Activated CD8-positive, alpha-beta T cell treated with anti-CD3 and anti-CD28 coated beads for 36 hours (primary cell): ENCODE results near the gene RNF133. TPM values are rescaled to one million over a fixed set of nuclear protein-coding genes. Genes with fewer than 3 reads are reported as not detected.

ENCODE experiments used
- ATAC-seq: fragments of 200-7000 bp; cut with Tn5 transposase; one replicate; pipeline ENCODE4 v1.10.0; 2021; ENCODE audit warnings: mild to moderate bottlenecking, moderate library complexity
- CTCF ChIA-PET: fragments of 350-600 bp; sonication (Branson Sonifier 250); formaldehyde crosslinking; loops from one replicate; lab custom pipeline; 2021; ENCODE audit warnings: antibody characterized with exemption; lab: Charles Lee
- POLR2A ChIA-PET: fragments of 350-600 bp; sonication (Branson Sonifier 250); formaldehyde crosslinking; loops from one replicate; lab custom pipeline; 2021; ENCODE audit warnings: antibody characterized with exemption; lab: Charles Lee
- DNase-seq: peaks from one replicate; pipeline ENCODE4 v3.0.0-alpha.2; 2020
- H3K27ac Mint-ChIP-seq: one replicate; pipeline ENCODE4 v1.8.0; 2021; ENCODE audit warnings: mild to moderate bottlenecking, mixed read lengths
- H3K27me3 Mint-ChIP-seq: one replicate; pipeline ENCODE4 v1.8.0; 2021; ENCODE audit warnings: mixed read lengths
- H3K36me3 Mint-ChIP-seq: one replicate; pipeline ENCODE4 v1.8.0; 2021; ENCODE audit warnings: low read depth, mixed read lengths
- H3K4me1 Mint-ChIP-seq: one replicate; pipeline ENCODE4 v1.8.0; 2021; ENCODE audit warnings: low read depth, mixed read lengths
- H3K4me3 Mint-ChIP-seq: one replicate; pipeline ENCODE4 v1.8.0; 2021; ENCODE audit warnings: mild to moderate bottlenecking, moderate library complexity, mixed read lengths
- H3K9me3 Mint-ChIP-seq: one replicate; pipeline ENCODE4 v1.8.0; 2021; ENCODE audit warnings: mixed read lengths
- CTCF ChIP-seq: fragments of 200-600 bp; IDR thresholded peaks from one replicate; pipeline ENCODE4 v1.8.0; 2022; ENCODE audit warnings: antibody characterized with exemption, mild to moderate bottlenecking
- intact Hi-C: fragments of 100-400 bp; cut with micrococcal nuclease; formaldehyde crosslinking; loops from one replicate; pipeline ENCODE4 v1.10.0; 2022
- total RNA-seq, 2 experiments: library from RNA; stranded (reverse); gene quantifications; one replicate each; pipeline ENCODE4 v1.2.3, GENCODE V29; 2021

Gene RNF133
- total RNA-seq, 2 experiments from 2014 or later: not detected

GRCh38 chr7:122691569-122692235 lies 7.2 kb downstream of the RNF133 start:
- ATAC-seq: no peak
- Mint-ChIP-seq H3K36me3 (no peaks in the 10 kb centered on the region), H3K27ac (no peak overlapping the region), H3K9me3 (no peaks in the 10 kb centered on the region), H3K4me3 (no peak overlapping the region), H3K4me1 (no peaks in the 10 kb centered on the region), H3K27me3 (no peaks in the 10 kb centered on the region)
- TF ChIP-seq CTCF: no peak
- DNase-seq: no peak
- intact Hi-C loops: no loop called here
- ChIA-PET CTCF (no interaction called here), POLR2A (no interaction called here)

GRCh38 chr7:122689346-122690109 lies 9.4 kb downstream of the RNF133 start:
- ChIA-PET CTCF (interaction anchor here (1.9 kb wide), 1 partner anchor 10 kb away, joined by 5 read pairs; no protein-coding TSS in a partner anchor), POLR2A (no interaction called here)
- H3K4me1 Mint-ChIP-seq: no peaks in the 10 kb centered on the region
- intact Hi-C loops: no loop called here
- no peak for ATAC-seq
- TF ChIP-seq CTCF: no peak
- no peak for DNase-seq
- H3K27ac Mint-ChIP-seq: no peak overlapping the region
- no peaks in the 10 kb centered on the region for H3K36me3 Mint-ChIP-seq
- no peaks in the 10 kb centered on the region for H3K9me3 Mint-ChIP-seq
- H3K27me3 Mint-ChIP-seq: no peaks in the 10 kb centered on the region
- no peak overlapping the region for H3K4me3 Mint-ChIP-seq

- H3K27me3 Mint-ChIP-seq: no peaks in the 10 kb centered on the region
- H3K36me3 Mint-ChIP-seq: no peaks in the 10 kb centered on the region
- POLR2A ChIA-PET: no interaction called here
- ATAC-seq (no peak), DNase-seq (no peak)
- TF ChIP-seq CTCF: no peak
- H3K9me3 Mint-ChIP-seq: no peaks in the 10 kb centered on the region
- CTCF ChIA-PET: no interaction called here
- H3K4me1 Mint-ChIP-seq: no peaks in the 10 kb centered on the region
- no peak overlapping the region for H3K4me3 Mint-ChIP-seq
- intact Hi-C loops: no loop called here
- no peak overlapping the region for H3K27ac Mint-ChIP-seq
These were observed 10.4 kb downstream of the RNF133 start for GRCh38 chr7:122688400-122688998.

- intact Hi-C loops: no loop called here
- no peak overlapping the region for H3K4me3 Mint-ChIP-seq
- no peaks in the 10 kb centered on the region for H3K4me1 Mint-ChIP-seq
- no peaks in the 10 kb centered on the region for H3K27me3 Mint-ChIP-seq
- ChIA-PET CTCF (interaction anchor here (1.2 kb wide), 1 partner anchor 9 kb away, joined by 3 read pairs; no protein-coding TSS in a partner anchor), POLR2A (no interaction called here)
- H3K36me3 Mint-ChIP-seq: no peaks in the 10 kb centered on the region
- ATAC-seq (no peak), DNase-seq (no peak)
- no peaks in the 10 kb centered on the region for H3K9me3 Mint-ChIP-seq
- no peak for TF ChIP-seq CTCF
- H3K27ac Mint-ChIP-seq: no peak overlapping the region
These were observed 12.5 kb downstream of the RNF133 start for GRCh38 chr7:122686360-122686878.
